Measurements from ENCODE around the gene CABP2.

Gene CABP2

DNA sequence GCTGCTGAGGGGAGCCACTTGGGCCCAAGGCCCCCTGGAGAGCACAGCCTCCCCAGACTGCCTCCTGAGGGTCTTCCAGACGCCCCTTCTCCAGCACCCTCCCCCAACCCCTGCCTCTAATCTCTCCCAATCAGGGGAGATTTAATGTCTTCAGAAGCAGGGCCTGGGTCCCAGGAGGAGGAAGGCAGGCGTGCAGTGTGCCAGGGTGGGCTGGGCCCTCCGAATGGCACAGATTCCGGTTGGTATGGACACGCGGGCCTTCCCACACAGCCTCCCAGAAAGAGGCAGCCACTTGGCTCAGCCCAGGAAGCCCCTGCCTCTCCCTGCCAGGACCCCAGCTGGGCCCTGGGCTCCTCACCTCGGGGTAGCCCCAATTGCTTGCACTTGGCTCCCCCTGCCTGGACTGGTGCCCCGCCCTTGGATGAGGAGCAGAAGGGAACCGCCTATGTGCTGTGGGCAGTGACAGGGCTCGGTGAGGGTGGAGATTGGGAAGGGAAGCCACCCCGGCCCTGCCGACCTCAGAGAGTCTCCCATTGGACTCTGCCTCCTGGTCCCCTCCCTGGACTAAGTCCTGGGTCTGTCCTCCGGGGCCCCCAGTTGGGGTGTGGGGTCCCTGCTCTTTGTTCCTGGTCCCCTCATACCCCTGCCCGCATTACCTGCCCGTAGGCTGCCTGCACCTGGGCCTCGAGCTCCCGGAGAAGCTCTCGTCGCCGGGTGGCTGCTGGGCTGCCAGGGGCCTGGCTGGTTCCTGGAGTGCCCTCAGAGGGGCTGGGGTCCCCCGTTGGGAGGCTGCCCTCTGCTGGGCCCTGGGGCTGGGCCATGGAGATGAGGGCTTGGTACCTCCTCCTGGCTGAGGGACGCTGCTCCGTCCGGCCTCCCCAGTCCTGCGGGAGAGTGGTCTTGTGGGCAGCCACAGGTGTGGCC is 572 bp upstream of the CABP2 start:
- H3K27me3 ChIP-seq (ENCODE audit: insufficient read depth, low read length), result peaks cover 11% of the 10 kb centered on the region; the same call in 1 of the 2 replicates
- no peaks in the 10 kb centered on the region for H3K79me2 ChIP-seq (ENCODE audit: insufficient read depth, low read length)
- no peaks in the 10 kb centered on the region for H3K4me1 ChIP-seq (ENCODE audit: insufficient read depth, low read length, severe bottlenecking)
- no peak overlapping the region for H3K27ac ChIP-seq (ENCODE audit: low read depth, low read length, poor library complexity, severe bottlenecking)
- H2AFZ ChIP-seq (ENCODE audit: low read length), result no peak overlapping the region
- no peak overlapping the region for H3K9ac ChIP-seq (ENCODE audit: low read length)
- no peaks in the 10 kb centered on the region for H4K20me1 ChIP-seq (ENCODE audit: insufficient read depth, low read length)
- no peak for TF ChIP-seq EZH2 (IDR thresholded peaks at IDR 0.05; ENCODE audit: borderline replicate concordance, low read length)
- TF ChIP-seq CTCF (IDR thresholded peaks at IDR 0.05; ENCODE audit: low read length), result no peak
- no peaks in the 10 kb centered on the region for H3K9me3 ChIP-seq (ENCODE audit: low read length)
- H3K36me3 ChIP-seq (ENCODE audit: insufficient read depth, low read length), result no peaks in the 10 kb centered on the region
- no peak overlapping the region for H3K4me3 ChIP-seq (ENCODE audit: low read depth, low read length, poor library complexity, severe bottlenecking)
- no peaks in the 10 kb centered on the region for H3K9me2 ChIP-seq (ENCODE audit: low read depth, low read length)
- H3F3A ChIP-seq (ENCODE audit: insufficient read depth, low read length), result no peaks in the 10 kb centered on the region
- no peak overlapping the region for H3K4me2 ChIP-seq (ENCODE audit: low read length)

- H3K79me2 ChIP-seq (ENCODE audit: insufficient read depth, low read length), result no peaks in the 10 kb centered on the region
- H3K9me3 ChIP-seq (ENCODE audit: low read length), result no peaks in the 10 kb centered on the region
- no peak overlapping the region for H2AFZ ChIP-seq (ENCODE audit: low read length)
- H3K9me2 ChIP-seq (ENCODE audit: low read depth, low read length), result no peaks in the 10 kb centered on the region
- no peaks in the 10 kb centered on the region for H4K20me1 ChIP-seq (ENCODE audit: insufficient read depth, low read length)
- TF ChIP-seq CTCF (IDR thresholded peaks at IDR 0.05; ENCODE audit: low read length) (no peak), EZH2 (IDR thresholded peaks at IDR 0.05; ENCODE audit: borderline replicate concordance, low read length) (no peak)
- no peak overlapping the region for H3K9ac ChIP-seq (ENCODE audit: low read length)
- no peak overlapping the region for H3K4me3 ChIP-seq (ENCODE audit: low read depth, low read length, poor library complexity, severe bottlenecking)
- no peak overlapping the region for H3K4me2 ChIP-seq (ENCODE audit: low read length)
- no peak overlapping the region for H3K27ac ChIP-seq (ENCODE audit: low read depth, low read length, poor library complexity, severe bottlenecking)
- no peaks in the 10 kb centered on the region for H3K36me3 ChIP-seq (ENCODE audit: insufficient read depth, low read length)
- H3K4me1 ChIP-seq (ENCODE audit: insufficient read depth, low read length, severe bottlenecking), result no peaks in the 10 kb centered on the region
- H3F3A ChIP-seq (ENCODE audit: insufficient read depth, low read length), result no peaks in the 10 kb centered on the region
- peaks cover 11% of the 10 kb centered on the region; the same call in 1 of the 2 replicates for H3K27me3 ChIP-seq (ENCODE audit: insufficient read depth, low read length)
Observed at GRCh38 chr11:67522338-67522737, 908 bp downstream of the CABP2 start.

DNA sequence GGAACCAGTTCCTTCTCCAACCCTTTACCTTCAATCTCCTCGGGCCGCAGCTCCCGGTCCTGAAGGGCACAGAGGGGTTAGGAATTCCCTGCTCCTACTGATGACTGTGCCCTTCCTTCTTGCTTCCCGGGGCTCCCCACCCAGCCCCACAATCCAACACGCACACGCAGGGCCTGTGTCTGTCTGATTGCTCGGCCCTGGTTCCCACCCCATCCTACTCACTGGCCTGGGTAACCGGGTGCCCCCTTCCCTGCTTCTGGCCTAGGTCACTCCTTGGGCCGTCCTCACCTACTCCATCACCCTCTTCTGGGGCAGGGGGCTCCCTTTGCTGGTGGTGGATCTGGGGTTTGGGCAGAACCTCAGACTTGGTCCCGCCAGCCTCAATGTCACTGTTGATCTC is 1.3 kb downstream of the CABP2 start:
- no peaks in the 10 kb centered on the region for H3K9me3 ChIP-seq (ENCODE audit: low read length)
- peaks cover 6% of the 10 kb centered on the region; the same call in 1 of the 2 replicates for H3K27me3 ChIP-seq (ENCODE audit: insufficient read depth, low read length)
- no peaks in the 10 kb centered on the region for H4K20me1 ChIP-seq (ENCODE audit: insufficient read depth, low read length)
- H2AFZ ChIP-seq (ENCODE audit: low read length), result no peak overlapping the region
- H3K4me2 ChIP-seq (ENCODE audit: low read length), result no peak overlapping the region
- H3F3A ChIP-seq (ENCODE audit: insufficient read depth, low read length), result no peaks in the 10 kb centered on the region
- no peaks in the 10 kb centered on the region for H3K79me2 ChIP-seq (ENCODE audit: insufficient read depth, low read length)
- H3K9me2 ChIP-seq (ENCODE audit: low read depth, low read length), result no peaks in the 10 kb centered on the region
- H3K27ac ChIP-seq (ENCODE audit: low read depth, low read length, poor library complexity, severe bottlenecking), result no peak overlapping the region
- H3K36me3 ChIP-seq (ENCODE audit: insufficient read depth, low read length), result no peaks in the 10 kb centered on the region
- H3K9ac ChIP-seq (ENCODE audit: low read length), result no peak overlapping the region
- no peak overlapping the region for H3K4me3 ChIP-seq (ENCODE audit: low read depth, low read length, poor library complexity, severe bottlenecking)
- no peaks in the 10 kb centered on the region for H3K4me1 ChIP-seq (ENCODE audit: insufficient read depth, low read length, severe bottlenecking)
- no peak for TF ChIP-seq CTCF (IDR thresholded peaks at IDR 0.05; ENCODE audit: low read length)
